Esophagus muscularis mucosa (tissue), 4 donors: ENCODE measurements around the gene TBC1D10A. TPM values are rescaled to one million over a fixed set of nuclear protein-coding genes. Genes with fewer than 3 reads are reported as not detected.

Experiments used
- DNase-seq: peaks from one replicate; pipeline ENCODE4 v3.0.0-alpha.2; 2017; ENCODE audit errors: extremely low spot score
- H3K27ac ChIP-seq, 4 donors: fragments of 200-600 bp; sonication (generic); replicated peaks in 1 of 4; 1 replicate in 3 of 4; 2 replicates in 1 of 4; pipeline ENCODE4 v1.5.1; 2016 to 2019; ENCODE audit warnings: mild to moderate bottlenecking in 1 of 4
- H3K27me3 ChIP-seq, 4 donors: fragments of 200-600 bp; sonication (generic); one replicate each; pipeline versions ENCODE4 v1.5.1 to v1.6.0; 2016 to 2019
- H3K36me3 ChIP-seq, 4 donors: fragments of 200-600 bp; sonication (generic); one replicate each; pipeline ENCODE4 v1.5.1; 2016 to 2019
- H3K4me1 ChIP-seq, 4 donors: fragments of 200-600 bp; sonication (generic); one replicate each; pipeline ENCODE4 v1.5.1; 2016 to 2019
- H3K4me3 ChIP-seq, 4 donors: fragments of 200-600 bp; sonication (generic); 1 replicate in 2 of 4; 2 replicates in 2 of 4; pipeline ENCODE4 v1.5.1; 2016 to 2019; ENCODE audit warnings: mild to moderate bottlenecking in 4 of 4, moderate library complexity in 1 of 4
- H3K9me3 ChIP-seq, 4 donors: fragments of 200-600 bp; sonication (generic); 1 replicate in 3 of 4; 2 replicates in 1 of 4; pipeline ENCODE4 v1.5.1; 2016 to 2019
- CTCF ChIP-seq, 3 experiments: fragments of 200-600 bp in 2 of 3; fragments of 450-650 bp in 1 of 3; sonication (generic) in 2 of 3; IDR thresholded peaks; one replicate each; pipeline ENCODE4 v1.5.1; 2017 to 2019; ENCODE audit warnings: antibody characterized with exemption in 3 of 3, mild to moderate bottlenecking in 2 of 3, moderate library complexity in 1 of 3
- EP300 ChIP-seq: sonication (generic); formaldehyde crosslinking; IDR thresholded peaks from one replicate; pipeline ENCODE4 v1.6.1; 2017; ENCODE audit warnings: antibody characterized with exemption
- POLR2A ChIP-seq: fragments of 450-650 bp; IDR thresholded peaks from one replicate; pipeline ENCODE4 v1.6.1; 2017; ENCODE audit warnings: antibody characterized with exemption, moderate library complexity, mild to moderate bottlenecking, low read depth
- POLR2AphosphoS5 ChIP-seq, 2 donors: sonication (generic); formaldehyde crosslinking; IDR thresholded peaks; one replicate each; pipeline ENCODE4 v1.6.1; 2017; ENCODE audit warnings: antibody characterized with exemption in 2 of 2
- WGBS: methylation state at CpG from one replicate; pipeline ENCODE4 v1.1.5; 2018; 5-methylcytosine and 5-hydroxymethylcytosine counted together
- intact Hi-C: fragments of 100-400 bp; cut with DNase I; formaldehyde crosslinking; loops from one replicate; pipeline ENCODE4 v1.15.1; 2023
- total RNA-seq, 4 donors: library from RNA; depleted of rRNA; stranded (reverse); fragments of >200 nt; gene quantifications; one replicate each; pipeline versions ENCODE4 v1.1.0 to v1.2.1, GENCODE V29; 2016

The TBC1D10A gene
- total RNA-seq, 4 donors from 2014 or later: 29.5 to 40.3 (median 38.0) TPM

- H3K27me3 ChIP-seq: no peaks in the 10 kb centered on the region
- H3K36me3 ChIP-seq: peaks cover 0 to 23% (median 9%) of the 10 kb centered on the region in 4 donors
- no peak overlapping the region for H3K4me3 ChIP-seq
- no peak for DNase-seq
- H3K27ac ChIP-seq: no peak overlapping the region
- TF ChIP-seq CTCF (IDR thresholded peaks at IDR 0.05) (no peak), POLR2AphosphoS5 (IDR thresholded peaks at IDR 0.05) (no peak), EP300 (no peak), POLR2A (no peak)
- intact Hi-C loops: no loop called here
- H3K9me3 ChIP-seq: no peaks in the 10 kb centered on the region
- WGBS: 94% methylated on average over 3 of the region's 3 CpGs
- H3K4me1 ChIP-seq: peaks cover 77 to 88% (median 87%) of the 10 kb centered on the region in 4 donors
Measured at GRCh38 chr22:30323246-30323645, 3.5 kb downstream of the TBC1D10A start.

- Histone ChIP-seq H3K9me3 (no peaks in the 10 kb centered on the region), H3K4me1 (peaks cover 86 to 97% (median 96%) of the 10 kb centered on the region in 4 donors), H3K27me3 (no peaks in the 10 kb centered on the region), H3K36me3 (peaks cover 0 to 27% (median 15%) of the 10 kb centered on the region in 4 donors), H3K27ac (peak overlapping the region; percentile 18 to 38 (median 30)), H3K4me3 (no peak overlapping the region)
- DNase-seq: no peak
- 72% methylated on average over 2 of the region's 2 CpGs for WGBS
- intact Hi-C loops: no loop called here
- no peak for TF ChIP-seq CTCF (IDR thresholded peaks at IDR 0.05)
- TF ChIP-seq POLR2A: no peak
- no peak for TF ChIP-seq POLR2AphosphoS5 (IDR thresholded peaks at IDR 0.05)
- no peak for TF ChIP-seq EP300
Measured at GRCh38 chr22:30321461-30321860, 5.3 kb downstream of the TBC1D10A start.

GRCh38 chr22:30320021-30320556 lies 6.7 kb downstream of the TBC1D10A start:
- Histone ChIP-seq H3K27ac (peak overlapping the region in 2 of 4 donors; percentile 4 to 18), H3K4me1 (peaks cover 90 to 100% (median 99%) of the 10 kb centered on the region in 4 donors), H3K27me3 (no peaks in the 10 kb centered on the region), H3K9me3 (no peaks in the 10 kb centered on the region), H3K4me3 (no peak overlapping the region), H3K36me3 (peaks cover 0 to 31% (median 18%) of the 10 kb centered on the region in 4 donors)
- intact Hi-C loops: no loop called here
- WGBS: 92% methylated on average over 3 of the region's 3 CpGs
- no peak for DNase-seq
- TF ChIP-seq EP300 (no peak), POLR2AphosphoS5 (IDR thresholded peaks at IDR 0.05) (no peak), POLR2A (no peak), CTCF (IDR thresholded peaks at IDR 0.05) (no peak)

GRCh38 chr22:30318799-30319419 lies 7.8 kb downstream of the TBC1D10A start:
- DNase-seq: no peak
- TF ChIP-seq EP300 (no peak), POLR2AphosphoS5 (IDR thresholded peaks at IDR 0.05) (peak in 1 of 2 donors; percentile 6)
- H3K27me3 ChIP-seq: no peaks in the 10 kb centered on the region
- H3K36me3 ChIP-seq: peaks cover 0 to 31% (median 20%) of the 10 kb centered on the region in 4 donors
- H3K4me3 ChIP-seq: no peak overlapping the region
- peaks cover 86 to 100% (median 99%) of the 10 kb centered on the region in 4 donors for H3K4me1 ChIP-seq
- peak overlapping the region in 3 of 4 donors; percentile 5 to 42 (median 17) for H3K27ac ChIP-seq
- intact Hi-C loops: no loop called here
- 76% methylated on average over 7 of the region's 7 CpGs for WGBS
- H3K9me3 ChIP-seq: no peaks in the 10 kb centered on the region

GRCh38 chr22:30317778-30318177 lies 9.0 kb downstream of the TBC1D10A start:
- WGBS: no CpG with 5 or more reads among the region's 1 CpG
- H3K9me3 ChIP-seq: no peaks in the 10 kb centered on the region
- no peak overlapping the region for H3K4me3 ChIP-seq
- intact Hi-C loops: no loop called here
- no peak for DNase-seq
- H3K27me3 ChIP-seq: no peaks in the 10 kb centered on the region
- no peak for TF ChIP-seq POLR2AphosphoS5 (IDR thresholded peaks at IDR 0.05)
- no peak for TF ChIP-seq CTCF (IDR thresholded peaks at IDR 0.05)
- TF ChIP-seq POLR2A: no peak
- TF ChIP-seq EP300: no peak
- peak overlapping the region in 1 of 4 donors; percentile 5 for H3K27ac ChIP-seq
- H3K36me3 ChIP-seq: peaks cover 0 to 31% (median 20%) of the 10 kb centered on the region in 4 donors
- H3K4me1 ChIP-seq: peaks cover 83 to 100% (median 98%) of the 10 kb centered on the region in 4 donors
